GM12872 (cell line): ENCODE results near the gene CYP3A7.

Experiments
- CTCF ChIP-seq: IDR thresholded peaks from 3 replicates; pipeline ENCODE4 v1.5.1; 2011; ENCODE audit warnings: low read depth, mild to moderate bottlenecking, low read length, moderate library complexity; ENCODE audit not compliant: insufficient read depth

The CYP3A7 gene

GRCh38 chr7:99768471-99768870 lies 33.5 kb upstream of the CYP3A7 start:
- no peak for TF ChIP-seq CTCF

- TF ChIP-seq CTCF, result no peak
These were observed 32.7 kb upstream of the CYP3A7 start for GRCh38 chr7:99767662-99768061.

DNA sequence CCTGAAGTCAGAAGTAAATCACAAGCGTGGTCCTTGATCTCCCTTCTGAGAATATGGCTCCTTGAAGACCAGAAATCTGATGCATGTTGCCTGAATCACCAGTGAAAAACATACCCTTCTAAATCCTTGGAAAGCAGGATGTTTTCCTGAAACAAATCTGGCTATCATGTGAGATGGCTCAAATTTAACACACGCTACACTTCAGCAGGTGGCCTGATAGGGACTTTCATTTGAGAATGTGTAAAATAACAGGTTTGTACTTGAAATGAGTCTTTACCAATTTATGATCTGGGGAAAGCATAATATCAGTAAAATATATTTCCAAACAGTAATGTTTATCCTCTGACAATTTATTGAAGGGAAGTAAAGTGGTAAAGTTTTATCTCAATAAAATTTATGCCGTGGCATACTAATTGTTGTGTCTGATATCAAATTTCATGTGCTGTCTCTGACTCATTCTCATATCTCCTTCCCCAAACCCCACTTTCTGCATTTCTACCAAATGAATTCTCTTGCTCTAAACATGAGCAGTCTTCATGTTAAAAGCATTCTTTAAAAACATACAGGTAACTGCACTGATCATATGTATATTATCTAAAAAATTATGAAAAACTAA lies 31.6 kb upstream of the CYP3A7 start:
- TF ChIP-seq CTCF, result no peak

DNA sequence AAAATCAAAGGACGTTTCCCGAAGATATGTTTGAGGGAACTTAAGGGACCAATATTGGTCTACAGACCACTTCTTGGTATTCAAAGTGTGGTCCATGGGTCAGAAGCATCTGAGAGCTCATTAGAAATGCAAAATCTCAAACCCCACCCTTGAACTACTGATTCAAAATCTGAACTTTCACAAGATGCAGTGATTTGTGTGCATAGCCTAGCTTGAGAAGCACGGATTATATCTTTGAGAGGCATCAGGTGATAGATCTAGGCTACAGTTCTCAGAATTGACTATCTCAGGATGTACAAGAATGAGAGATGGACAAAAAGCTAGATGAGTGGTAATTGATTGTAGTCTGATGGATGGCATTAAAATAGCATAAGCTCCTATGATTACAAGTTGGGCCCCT lies 29.5 kb upstream of the CYP3A7 start:
- no peak for TF ChIP-seq CTCF

DNA sequence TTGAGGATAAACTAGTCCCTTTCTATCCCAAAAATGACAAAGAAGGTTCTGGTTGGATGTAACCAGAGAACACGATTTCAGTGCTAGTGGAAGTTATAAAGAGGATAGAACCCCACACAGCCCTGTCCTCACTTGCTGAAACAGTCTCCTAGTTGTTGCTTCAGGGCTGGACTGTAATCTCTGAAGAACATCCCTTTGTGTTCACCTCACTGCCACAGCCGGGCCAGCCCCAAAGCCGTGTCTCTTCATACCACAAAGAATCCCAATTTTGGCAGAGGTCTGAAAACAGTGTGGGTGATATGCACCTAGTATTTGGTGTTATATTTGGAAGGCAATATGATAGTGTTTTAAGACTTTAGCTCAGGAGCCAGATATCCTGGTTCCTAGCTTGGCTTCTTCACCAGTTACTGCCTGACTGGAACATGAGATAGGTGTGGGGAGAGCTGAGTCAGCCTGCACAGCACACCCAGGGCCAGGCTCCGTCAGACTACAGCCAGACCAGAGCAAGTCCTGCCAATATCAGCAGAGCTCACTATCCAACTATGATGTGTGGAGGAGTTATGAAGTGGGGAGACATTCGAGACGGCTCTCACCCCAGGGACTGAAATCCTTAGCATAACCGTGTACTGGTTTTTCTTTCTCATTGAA lies 27.8 kb upstream of the CYP3A7 start:
- TF ChIP-seq CTCF, result no peak

- TF ChIP-seq CTCF, result no peak
These were observed 20.1 kb upstream of the CYP3A7 start for GRCh38 chr7:99755085-99755484.

GRCh38 chr7:99752356-99752755 lies 17.4 kb upstream of the CYP3A7 start:
- TF ChIP-seq CTCF, result no peak
